22Rv1 (cell line): ENCODE results near the gene CPA2.
"Not testable (repeated sequence)": the region's sequence is repeated elsewhere in the genome, so short reads cannot be mapped to it uniquely, and the experiment has no call there.

ENCODE experiments used
- H3K27ac ChIP-seq: fragments of 450-650 bp; 2 replicates; pipeline ENCODE4 v1.5.1; 2017
- CTCF ChIP-seq: fragments of 450-650 bp; IDR thresholded peaks from 2 replicates; pipeline ENCODE4 v1.5.1; 2017; ENCODE audit warnings: mild to moderate bottlenecking
- ZFX ChIP-seq: fragments of 450-650 bp; IDR thresholded peaks from 2 replicates; pipeline ENCODE4 v1.6.1; 2017; ENCODE audit warnings: antibody characterized with exemption, borderline replicate concordance

CPA2 gene

GRCh38 chr7:130266258-130266960, at the start of gene CPA2:
CPA2 (plus strand) TSS chr7:130266863; CDS start chr7:130266882, 19 bp downstream.
- TF ChIP-seq ZFX (no peak), CTCF (no peak)
- H3K27ac ChIP-seq, result no peak within 1 kb of the TSS

GRCh38 chr7:130218806-130219620, 47.6 kb upstream of the CPA2 start:
- H3K27ac ChIP-seq, result no peak overlapping the region
- no peak for TF ChIP-seq ZFX
- no peak for TF ChIP-seq CTCF

GRCh38 chr7:130219871-130220270, 46.8 kb upstream of the CPA2 start:
- no peak overlapping the region for H3K27ac ChIP-seq
- TF ChIP-seq CTCF, result no peak
- TF ChIP-seq ZFX, result no peak

GRCh38 chr7:130221746-130222145, 44.9 kb upstream of the CPA2 start:
- H3K27ac ChIP-seq, result no peak overlapping the region
- TF ChIP-seq CTCF, result no peak
- TF ChIP-seq ZFX, result no peak

- no peak for TF ChIP-seq ZFX
- H3K27ac ChIP-seq, result no peak overlapping the region
Observed at GRCh38 chr7:130223646-130224045, 43.0 kb upstream of the CPA2 start.

- TF ChIP-seq CTCF (no peak), ZFX (no peak)
- no peak overlapping the region for H3K27ac ChIP-seq
Observed at GRCh38 chr7:130224210-130224609, 42.5 kb upstream of the CPA2 start.

GRCh38 chr7:130224923-130225322, 41.7 kb upstream of the CPA2 start:
- H3K27ac ChIP-seq, result not testable (repeated sequence)

- TF ChIP-seq ZFX, result no peak
- TF ChIP-seq CTCF, result no peak
- no peak overlapping the region for H3K27ac ChIP-seq
Observed at GRCh38 chr7:130226333-130226732, 40.3 kb upstream of the CPA2 start.
